Endothelial cell of umbilical vein (primary cell): ENCODE results near the gene ASB5. TPM values are rescaled to one million over a fixed set of nuclear protein-coding genes. Genes with fewer than 3 reads are reported as not detected.

Experiments
- BruUV-seq: library from RNA; stranded (reverse); fragments of 400-500 nt; replicated peaks from 2 replicates; lab custom pipeline; 2021; lab: Mats Ljungman, UMichigan
- CTCF ChIA-PET: fragments of 300-600, 350-600 bp; sonication (Branson Sonifier 250); formaldehyde crosslinking; loops from one replicate; lab custom pipeline; 2021; ENCODE audit warnings: antibody characterized with exemption, inconsistent platforms; lab: Charles Lee
- POLR2A ChIA-PET: fragments of 300-600, 350-600 bp; sonication (Branson Sonifier 250); formaldehyde crosslinking; loops from one replicate; lab custom pipeline; 2021; ENCODE audit warnings: antibody characterized with exemption, inconsistent platforms; lab: Charles Lee
- DNase-seq: peaks from one replicate; pipeline ENCODE4 v3.0.0-alpha.2; 2011; ENCODE audit warnings: low read depth, low spot score
- FAIRE-seq: peaks from 2 replicates; lab custom pipeline; 2011; peaks lifted over from hg19 to GRCh38; lab: Jason Lieb, UNC
- H2AFZ ChIP-seq: 2 replicates; pipeline ENCODE4 v1.6.0; 2012; ENCODE audit warnings: low read depth, low read length, control low read depth, inconsistent platforms
- H3K27ac ChIP-seq: 2 replicates; pipeline ENCODE4 v1.5.1; 2011; ENCODE audit warnings: low read depth, mild to moderate bottlenecking, control low read depth, low read length, moderate library complexity; ENCODE audit not compliant: insufficient read depth
- H3K27me3 ChIP-seq, 2 experiments: 2 replicates each; pipeline versions ENCODE4 v1.6.0 to v1.6.1; 2011; ENCODE audit warnings: low read length in 2 of 2, mixed read lengths in 1 of 2; ENCODE audit not compliant: control insufficient read depth in 2 of 2, insufficient read depth in 2 of 2
- H3K36me3 ChIP-seq, 2 experiments: 2 replicates in 1 of 2; 3 replicates in 1 of 2; pipeline ENCODE4 v1.5.1; 2011; ENCODE audit warnings: low read length in 2 of 2, mild to moderate bottlenecking in 1 of 2, moderate library complexity in 1 of 2; ENCODE audit not compliant: control insufficient read depth in 2 of 2, insufficient read depth in 2 of 2; ENCODE audit errors: extremely low read depth in 1 of 2
- H3K4me1 ChIP-seq: 3 replicates; pipeline ENCODE4 v1.5.1; 2011; ENCODE audit warnings: mild to moderate bottlenecking, low read length; ENCODE audit not compliant: control insufficient read depth, insufficient read depth; ENCODE audit errors: extremely low read depth
- H3K4me2 ChIP-seq: 2 replicates; pipeline ENCODE4 v1.6.1; 2011; ENCODE audit warnings: low read length, control low read depth, mixed read lengths; ENCODE audit not compliant: insufficient read depth
- H3K4me3 ChIP-seq, 3 experiments: fragments of 200-600 bp in 1 of 3; sonication (generic), shearing (Covaris generic) in 1 of 3; replicated peaks in 1 of 3; 2 replicates each; pipeline ENCODE4 v1.5.1; 2011 to 2016; ENCODE audit warnings: control low read depth in 3 of 3, low read length in 3 of 3, mild to moderate bottlenecking in 2 of 3, inconsistent platforms in 1 of 3, low read depth in 1 of 3, moderate library complexity in 1 of 3; ENCODE audit not compliant: insufficient read depth in 1 of 3
- H3K79me2 ChIP-seq: 2 replicates; pipeline ENCODE4 v1.6.0; 2012; ENCODE audit warnings: low read length, inconsistent platforms; ENCODE audit not compliant: control insufficient read depth, insufficient read depth
- H3K9ac ChIP-seq: replicated peaks from 2 replicates; pipeline ENCODE3; 2011; ENCODE audit warnings: low read length, control low read depth; ENCODE audit not compliant: insufficient read depth; ENCODE audit errors: extremely low read depth
- H3K9me1 ChIP-seq: replicated peaks from 3 replicates; pipeline ENCODE4 v1.6.0; 2011; ENCODE audit warnings: mild to moderate bottlenecking, low read length; ENCODE audit not compliant: control insufficient read depth, insufficient read depth; ENCODE audit errors: extremely low read depth
- H3K9me3 ChIP-seq: replicated peaks from 2 replicates; pipeline ENCODE4 v1.5.1; 2012; ENCODE audit warnings: low read length, inconsistent platforms; ENCODE audit not compliant: control insufficient read depth, insufficient read depth
- H4K20me1 ChIP-seq: replicated peaks from 2 replicates; pipeline ENCODE3; 2011; ENCODE audit warnings: mild to moderate bottlenecking, low read length; ENCODE audit not compliant: control insufficient read depth, insufficient read depth; ENCODE audit errors: extremely low read depth
- EZH2 ChIP-seq: IDR thresholded peaks from 2 replicates; pipeline ENCODE4 v1.6.1; 2012; ENCODE audit warnings: borderline replicate concordance, low read depth, mild to moderate bottlenecking, moderate library complexity, low read length, inconsistent platforms; ENCODE audit not compliant: severe bottlenecking
- FOS ChIP-seq: IDR thresholded peaks from 2 replicates; pipeline ENCODE4 v1.6.1; 2011; ENCODE audit warnings: mild to moderate bottlenecking, low read length, moderate library complexity, borderline replicate concordance; ENCODE audit not compliant: insufficient read depth
- GATA2 ChIP-seq: IDR thresholded peaks from 2 replicates; pipeline ENCODE4 v1.7.0; 2011; ENCODE audit warnings: low read depth, mild to moderate bottlenecking, moderate library complexity, mixed read lengths, low read length; ENCODE audit not compliant: insufficient read length, insufficient read depth
- JUN ChIP-seq: IDR thresholded peaks from 2 replicates; pipeline ENCODE4 v1.6.1; 2011; ENCODE audit warnings: borderline replicate concordance, low read depth; ENCODE audit not compliant: insufficient read length, insufficient read depth
- MYC ChIP-seq: IDR thresholded peaks from one replicate; pipeline ENCODE4 v1.6.1; 2011; ENCODE audit warnings: mild to moderate bottlenecking, low read depth, low read length
- POLR2A ChIP-seq: IDR thresholded peaks from 2 replicates; pipeline ENCODE4 v1.6.1; 2012; ENCODE audit warnings: low read depth, mild to moderate bottlenecking, control low read depth, low read length
- POLR2AphosphoS5 ChIP-seq: IDR thresholded peaks from 2 replicates; pipeline ENCODE4 v1.6.1; 2012; ENCODE audit warnings: low read depth, mild to moderate bottlenecking, control low read depth, low read length, moderate library complexity; ENCODE audit not compliant: insufficient read depth
- dilution Hi-C: fragments of 300-500 bp; cut with MboI; formaldehyde crosslinking; loops from one replicate; pipeline ENCODE4 v1.15.0; 2019; ENCODE audit warnings: low sequenced_read_pairs; ENCODE audit not compliant: extremely low pct_ligation_motif_present
- intact Hi-C: fragments of 100-400 bp; cut with micrococcal nuclease; formaldehyde crosslinking; loops from one replicate; pipeline ENCODE4 v1.10.0; 2022
- polyA plus RNA-seq, 4 experiments: library from polyadenylated mRNA; depleted of rRNA in 3 of 4; stranded (reverse) in 3 of 4; unstranded in 1 of 4; fragments of >200 nt; gene quantifications; 2 replicates each; pipeline versions ENCODE4 v1.2.1 to v1.2.3, GENCODE V29; 2011 to 2012; ENCODE audit warnings: missing spikeins in 1 of 4
- total RNA-seq: library from RNA; stranded (reverse); gene quantifications from 2 replicates; pipeline ENCODE4 v1.2.3, GENCODE V29; 2021
- TF ChIP-seq, protein P1 (sequence below): IDR thresholded peaks from 2 replicates; pipeline ENCODE4 v1.6.1; 2011; ENCODE audit not compliant: insufficient read depth, insufficient read length
- TF ChIP-seq, protein P2 (sequence below), 2 donors: IDR thresholded peaks; 1 replicate in 1 of 2; 2 replicates in 1 of 2; pipeline ENCODE4 v1.5.1; 2011; ENCODE audit warnings: low read length in 2 of 2, mild to moderate bottlenecking in 2 of 2, moderate library complexity in 2 of 2, control low read depth in 1 of 2, inconsistent platforms in 1 of 2, low read depth in 1 of 2; ENCODE audit not compliant: insufficient read depth in 1 of 2; ENCODE audit errors: extremely low read depth in 1 of 2

ASB5 gene
- total and polyA plus RNA-seq, 2 donors (not counting 3 experiments of a cell fraction or from before 2014, with no cell fraction given): not detected

- no peak overlapping the region for H3K27ac ChIP-seq
- FAIRE-seq (no peak), DNase-seq (no peak)
- H3K4me2 ChIP-seq: no peak overlapping the region
- no peak for TF ChIP-seq POLR2A
- no peak for TF ChIP-seq EZH2
- TF ChIP-seq, protein P1, sequence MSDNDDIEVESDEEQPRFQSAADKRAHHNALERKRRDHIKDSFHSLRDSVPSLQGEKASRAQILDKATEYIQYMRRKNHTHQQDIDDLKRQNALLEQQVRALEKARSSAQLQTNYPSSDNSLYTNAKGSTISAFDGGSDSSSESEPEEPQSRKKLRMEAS: no peak
- no peak for TF ChIP-seq MYC
- TF ChIP-seq, protein P2, sequence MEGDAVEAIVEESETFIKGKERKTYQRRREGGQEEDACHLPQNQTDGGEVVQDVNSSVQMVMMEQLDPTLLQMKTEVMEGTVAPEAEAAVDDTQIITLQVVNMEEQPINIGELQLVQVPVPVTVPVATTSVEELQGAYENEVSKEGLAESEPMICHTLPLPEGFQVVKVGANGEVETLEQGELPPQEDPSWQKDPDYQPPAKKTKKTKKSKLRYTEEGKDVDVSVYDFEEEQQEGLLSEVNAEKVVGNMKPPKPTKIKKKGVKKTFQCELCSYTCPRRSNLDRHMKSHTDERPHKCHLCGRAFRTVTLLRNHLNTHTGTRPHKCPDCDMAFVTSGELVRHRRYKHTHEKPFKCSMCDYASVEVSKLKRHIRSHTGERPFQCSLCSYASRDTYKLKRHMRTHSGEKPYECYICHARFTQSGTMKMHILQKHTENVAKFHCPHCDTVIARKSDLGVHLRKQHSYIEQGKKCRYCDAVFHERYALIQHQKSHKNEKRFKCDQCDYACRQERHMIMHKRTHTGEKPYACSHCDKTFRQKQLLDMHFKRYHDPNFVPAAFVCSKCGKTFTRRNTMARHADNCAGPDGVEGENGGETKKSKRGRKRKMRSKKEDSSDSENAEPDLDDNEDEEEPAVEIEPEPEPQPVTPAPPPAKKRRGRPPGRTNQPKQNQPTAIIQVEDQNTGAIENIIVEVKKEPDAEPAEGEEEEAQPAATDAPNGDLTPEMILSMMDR (IDR thresholded peaks at IDR 0.05; ENCODE audit: extremely low read depth in 1 of 2, insufficient read depth in 1 of 2, low read depth in 1 of 2, low read length in 2 of 2): no peak
- TF ChIP-seq GATA2: no peak
- TF ChIP-seq POLR2AphosphoS5: no peak
- no peak for TF ChIP-seq JUN
- TF ChIP-seq FOS: no peak
- H3K79me2 ChIP-seq: no peaks in the 10 kb centered on the region
- no peaks in the 10 kb centered on the region for H3K4me1 ChIP-seq
- ChIA-PET POLR2A (no interaction called here), CTCF (interaction anchor here (1.2 kb wide), 1 partner anchor 16 kb away, joined by 3 read pairs; no protein-coding TSS in a partner anchor)
- no peak overlapping the region for H3K4me3 ChIP-seq
- no peaks in the 10 kb centered on the region for H4K20me1 ChIP-seq
- no peaks in the 10 kb centered on the region for H3K27me3 ChIP-seq
- no peaks in the 10 kb centered on the region for H3K9me1 ChIP-seq
- no peaks in the 10 kb centered on the region for H3K9me3 ChIP-seq
- H3K9ac ChIP-seq: no peak overlapping the region
- H3K36me3 ChIP-seq: no peaks in the 10 kb centered on the region
- intact Hi-C loops (no loop called here), dilution Hi-C loops (no loop called here)
- no TSS peak for BruUV-seq
- no peak overlapping the region for H2AFZ ChIP-seq
Observed at GRCh38 chr4:176262243-176262642, 6.8 kb downstream of the ASB5 start.
